GM21619 (cell line): ENCODE measurements around the gene UHRF2.
"Not testable (repeated sequence)": the region's sequence is repeated elsewhere in the genome, so short reads cannot be mapped to it uniquely, and the experiment has no call there.

Experiments used
- ATAC-seq: cut with Tn5 transposase; IDR thresholded peaks from one replicate; pipeline ENCODE4 v1.9.1; 2021; ENCODE audit not compliant: unreplicated experiment

UHRF2 gene

GRCh38 chr9:6488395-6488794 lies 75.4 kb downstream of the UHRF2 start:
- ATAC-seq = no peak

- no peak for ATAC-seq
Measured at GRCh38 chr9:6489099-6489498, 76.1 kb downstream of the UHRF2 start.

GRCh38 chr9:6490863-6491262 lies 77.9 kb downstream of the UHRF2 start:
- no peak for ATAC-seq

GRCh38 chr9:6495466-6495865 lies 82.5 kb downstream of the UHRF2 start:
- no peak for ATAC-seq

- ATAC-seq = no peak
Measured at GRCh38 chr9:6498982-6499381, 86.0 kb downstream of the UHRF2 start.

- no peak for ATAC-seq
Measured at GRCh38 chr9:6501526-6502210, 88.7 kb downstream of the UHRF2 start.

- no peak for ATAC-seq
Measured at GRCh38 chr9:6502399-6502798, 89.4 kb downstream of the UHRF2 start.

- ATAC-seq = no peak
Measured at GRCh38 chr9:6506571-6506970, 93.6 kb downstream of the UHRF2 start.

- no peak for ATAC-seq
Measured at GRCh38 chr9:6512085-6512657, 99.2 kb downstream of the UHRF2 start.

- no peak for ATAC-seq
Measured at GRCh38 chr9:6522263-6522662, 109.3 kb downstream of the UHRF2 start.

- ATAC-seq = no peak
Measured at GRCh38 chr9:6525326-6526045, 112.5 kb downstream of the UHRF2 start.

GRCh38 chr9:6535594-6535993 lies 122.6 kb downstream of the UHRF2 start:
- ATAC-seq = no peak

GRCh38 chr9:6538666-6539071 lies 125.7 kb downstream of the UHRF2 start:
- no peak for ATAC-seq

GRCh38 chr9:6542617-6543016 lies 129.6 kb downstream of the UHRF2 start:
- ATAC-seq = not testable (repeated sequence)

- ATAC-seq = no peak
Measured at GRCh38 chr9:6543204-6543603, 130.2 kb downstream of the UHRF2 start.

GRCh38 chr9:6545017-6545691 lies 132.2 kb downstream of the UHRF2 start:
- ATAC-seq = no peak

GRCh38 chr9:6549106-6549800 lies 136.3 kb downstream of the UHRF2 start:
- no peak for ATAC-seq

GRCh38 chr9:6551136-6551535 lies 138.1 kb downstream of the UHRF2 start:
- no peak for ATAC-seq

- ATAC-seq = no peak
Measured at GRCh38 chr9:6552033-6552432, 139.0 kb downstream of the UHRF2 start.

GRCh38 chr9:6552498-6553121 lies 139.6 kb downstream of the UHRF2 start:
- ATAC-seq = no peak

GRCh38 chr9:6553866-6554265 lies 140.9 kb downstream of the UHRF2 start:
- ATAC-seq = no peak
